ENCODE data around the gene CHRNB1.
A peak's percentile ranks its signal among the peaks of the same experiment; 100 is the strongest.

Gene CHRNB1, protein sequence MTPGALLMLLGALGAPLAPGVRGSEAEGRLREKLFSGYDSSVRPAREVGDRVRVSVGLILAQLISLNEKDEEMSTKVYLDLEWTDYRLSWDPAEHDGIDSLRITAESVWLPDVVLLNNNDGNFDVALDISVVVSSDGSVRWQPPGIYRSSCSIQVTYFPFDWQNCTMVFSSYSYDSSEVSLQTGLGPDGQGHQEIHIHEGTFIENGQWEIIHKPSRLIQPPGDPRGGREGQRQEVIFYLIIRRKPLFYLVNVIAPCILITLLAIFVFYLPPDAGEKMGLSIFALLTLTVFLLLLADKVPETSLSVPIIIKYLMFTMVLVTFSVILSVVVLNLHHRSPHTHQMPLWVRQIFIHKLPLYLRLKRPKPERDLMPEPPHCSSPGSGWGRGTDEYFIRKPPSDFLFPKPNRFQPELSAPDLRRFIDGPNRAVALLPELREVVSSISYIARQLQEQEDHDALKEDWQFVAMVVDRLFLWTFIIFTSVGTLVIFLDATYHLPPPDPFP

DNA sequence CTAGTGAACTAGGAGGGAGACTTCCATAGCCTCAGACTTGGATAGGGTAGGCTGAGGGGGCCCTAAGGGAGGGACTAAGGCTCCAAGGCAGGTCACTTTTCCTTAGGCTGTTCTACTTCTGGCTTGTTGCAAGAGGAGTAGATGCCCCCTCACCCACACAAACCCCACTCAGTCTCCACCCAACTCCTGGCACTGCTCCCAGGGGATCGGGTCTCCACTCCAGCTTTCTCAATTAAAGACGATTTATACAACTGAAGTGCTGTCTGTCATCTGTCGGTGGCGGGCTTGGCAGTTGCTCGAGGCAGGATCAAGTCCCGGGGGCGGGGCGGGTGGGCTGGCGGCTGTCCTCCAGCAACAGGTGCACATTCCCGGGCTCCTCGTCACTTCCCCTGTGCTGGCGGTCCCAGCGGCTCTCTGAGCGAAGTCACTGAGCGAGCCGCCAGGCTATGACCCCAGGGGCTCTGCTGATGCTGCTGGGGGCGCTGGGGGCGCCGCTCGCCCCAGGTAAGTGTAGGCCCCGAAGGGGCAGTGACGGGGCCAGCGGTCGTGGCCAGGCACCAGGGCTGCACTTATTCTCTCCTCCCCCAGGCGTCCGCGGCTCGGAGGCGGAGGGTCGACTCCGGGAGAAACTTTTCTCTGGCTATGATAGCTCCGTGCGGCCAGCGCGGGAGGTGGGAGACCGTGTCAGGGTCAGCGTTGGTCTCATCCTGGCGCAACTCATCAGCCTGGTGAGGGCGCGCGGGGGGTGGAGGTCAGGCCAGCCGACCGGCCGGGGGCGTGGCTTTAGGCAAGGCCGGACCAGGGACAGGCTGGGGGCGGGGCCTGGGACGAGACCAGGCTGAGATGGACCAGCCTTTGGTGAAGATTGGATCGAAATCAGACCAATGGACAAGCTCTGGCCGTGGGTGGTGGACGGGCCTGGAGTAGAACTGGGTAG is at the start of gene CHRNB1:
CHRNB1 (plus strand) TSS at position 380 of the 937 bp plus-strand sequence; CDS start at position 447, 67 bp downstream.
- FAIRE-seq, result no peak

DNA sequence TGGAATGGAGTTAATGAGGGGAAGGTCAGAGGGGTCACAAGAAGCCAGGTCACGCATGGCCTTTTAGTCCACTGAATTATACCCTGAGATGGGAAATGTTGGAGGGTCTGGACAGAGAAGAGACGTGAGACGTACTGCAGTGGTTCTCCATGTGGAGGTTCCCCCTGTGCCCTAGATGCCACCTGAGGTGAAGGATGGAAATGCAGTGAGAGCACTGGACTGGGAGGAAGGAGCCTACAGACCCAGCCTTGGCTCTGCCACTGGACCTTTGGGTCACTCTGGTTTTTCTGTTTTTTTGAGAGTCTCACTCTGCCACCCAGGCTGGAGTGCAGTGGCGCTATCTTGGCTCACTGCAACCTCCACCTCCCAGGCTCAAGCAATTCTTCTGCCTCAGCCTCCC is 48.7 kb upstream of the CHRNB1 start:
- FAIRE-seq, result no peak

DNA sequence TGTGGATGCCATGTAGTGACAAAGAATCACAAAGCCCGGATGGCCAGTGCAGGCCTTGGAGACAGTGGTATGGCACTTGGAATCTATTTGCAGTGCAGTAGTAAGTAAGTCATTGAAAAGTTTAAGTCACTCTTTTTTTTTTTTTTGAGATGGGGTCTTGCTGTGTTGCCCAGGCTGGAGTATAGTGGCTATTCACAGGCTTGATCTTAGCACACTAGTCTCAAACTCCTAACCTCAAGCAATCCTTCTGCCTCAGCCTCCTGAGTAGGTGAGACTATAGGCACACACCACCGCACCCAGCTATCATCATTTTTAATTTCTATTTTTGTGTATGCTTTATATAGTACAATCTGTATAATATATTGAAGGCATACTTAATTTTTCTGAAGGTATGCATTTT is 46.2 kb upstream of the CHRNB1 start:
- FAIRE-seq, result no peak

DNA sequence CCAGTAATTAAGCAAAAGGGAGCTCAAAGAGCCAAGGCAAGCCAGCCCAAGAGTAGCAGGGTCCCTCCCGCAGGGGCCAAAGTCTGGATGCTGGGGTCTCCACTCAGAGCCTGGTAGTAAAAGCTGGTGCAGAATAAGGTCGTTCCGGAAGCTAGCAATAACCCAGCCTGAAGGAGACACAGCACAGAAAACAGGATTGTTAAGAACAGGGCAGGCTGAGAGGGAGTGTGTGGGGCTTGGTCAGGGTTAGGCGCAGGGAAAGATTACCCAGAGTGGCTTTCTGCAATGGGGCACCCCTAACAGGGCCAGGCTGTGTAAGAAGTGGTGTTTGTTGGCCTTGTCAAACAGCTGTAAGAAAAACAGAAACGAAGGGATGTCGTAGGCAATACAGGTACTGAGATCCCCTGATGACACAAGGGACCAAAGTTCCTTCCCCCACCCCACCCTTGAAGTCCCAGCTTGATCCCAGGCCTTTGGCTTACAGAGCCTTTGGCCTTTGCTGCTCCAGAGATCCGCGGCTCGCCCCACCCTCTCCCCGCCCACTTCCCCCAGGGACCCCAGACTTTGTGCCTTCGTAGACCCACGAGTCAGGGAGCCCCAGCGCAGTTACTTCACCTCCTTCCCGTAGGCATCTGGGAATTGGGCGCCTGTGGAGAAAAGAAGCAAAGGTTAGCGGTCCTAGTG is 41.7 kb upstream of the CHRNB1 start:
- FAIRE-seq, result no peak

DNA sequence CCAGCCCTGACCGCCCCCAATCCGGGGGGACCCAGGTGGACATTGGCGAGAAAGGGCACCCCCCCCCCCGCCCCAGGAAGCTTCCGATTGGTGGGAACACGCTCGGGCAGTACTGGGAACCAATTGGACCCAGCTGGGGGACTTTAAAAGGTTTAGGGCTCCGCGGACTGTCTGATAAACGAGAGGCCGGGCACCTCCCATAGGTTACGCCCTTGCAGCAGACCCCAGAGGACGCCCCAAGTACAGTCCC is 41.2 kb upstream of the CHRNB1 start:
- no peak for FAIRE-seq

DNA sequence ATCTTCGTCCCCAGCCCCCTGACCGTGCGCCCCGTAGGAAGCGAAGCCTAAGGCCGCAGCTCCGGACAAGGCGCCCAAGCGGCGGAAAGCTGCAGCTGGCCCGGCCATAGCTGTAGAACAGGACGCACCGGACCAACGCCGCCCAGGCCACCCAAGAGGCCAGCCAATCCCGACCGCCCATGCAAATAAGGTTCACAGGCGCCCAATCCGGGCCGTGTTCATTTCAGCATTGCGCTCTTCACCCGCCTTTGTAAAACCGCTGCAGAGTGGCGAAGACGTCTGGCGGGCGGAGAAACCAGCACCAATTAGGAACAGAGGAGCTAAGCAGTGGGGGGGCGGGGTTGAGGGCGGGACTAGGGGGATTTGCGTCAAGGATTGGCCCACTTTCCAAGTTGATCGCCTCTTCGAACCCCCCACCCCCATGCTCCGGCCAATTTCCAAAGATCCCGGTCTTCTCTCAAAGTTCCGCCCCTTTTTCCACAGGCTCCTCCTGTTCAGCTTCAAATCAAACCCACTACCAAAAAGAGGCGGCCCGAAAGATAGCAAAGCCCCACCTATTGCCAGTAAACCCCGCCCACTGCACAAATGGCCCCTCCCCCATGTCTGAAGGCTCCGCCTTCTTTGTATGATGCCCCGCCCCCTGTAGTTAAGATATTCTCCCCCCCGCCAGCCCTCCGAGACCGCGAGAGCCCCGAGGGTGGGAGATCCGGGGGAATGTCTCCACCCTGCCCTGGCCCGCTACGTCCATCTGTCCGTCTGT is 40.7 kb upstream of the CHRNB1 start, which contains the start of gene TMEM256:
TMEM256 (minus strand) TSS at position 121 of the 760 bp plus-strand sequence; CDS start at position 108, 13 bp downstream.
- peak; percentile 95 for FAIRE-seq

DNA sequence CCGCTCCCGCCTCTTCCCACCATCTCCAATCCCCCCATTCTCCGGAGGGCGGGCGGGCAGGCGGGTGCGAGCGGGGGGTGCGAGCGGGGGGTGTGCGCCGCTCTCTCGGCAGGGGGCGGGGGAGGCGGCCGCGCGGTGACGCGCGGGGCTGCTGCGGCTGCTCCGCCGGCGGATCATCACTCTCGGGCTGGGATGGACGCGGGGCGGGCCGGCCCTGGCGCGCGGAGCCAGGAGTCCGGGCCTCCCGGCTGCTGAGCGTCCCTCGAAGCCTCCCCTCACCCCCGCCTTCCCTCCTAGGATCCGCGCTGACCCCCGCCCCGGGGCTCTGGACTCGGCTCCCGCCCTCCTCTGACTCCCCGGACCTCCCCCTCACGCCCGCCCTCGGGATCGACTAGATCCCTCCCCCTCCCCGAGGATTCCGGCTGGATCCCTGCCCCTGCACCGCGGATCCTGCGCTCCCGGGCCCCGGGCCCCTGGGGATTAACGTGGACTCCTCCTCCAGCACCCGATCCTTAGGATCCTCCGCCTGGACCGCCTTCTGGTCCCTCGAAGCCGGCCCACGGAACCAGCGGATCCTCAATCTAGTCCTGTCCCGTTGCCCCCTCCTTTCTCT is 40.0 kb upstream of the CHRNB1 start:
- FAIRE-seq, result no peak

DNA sequence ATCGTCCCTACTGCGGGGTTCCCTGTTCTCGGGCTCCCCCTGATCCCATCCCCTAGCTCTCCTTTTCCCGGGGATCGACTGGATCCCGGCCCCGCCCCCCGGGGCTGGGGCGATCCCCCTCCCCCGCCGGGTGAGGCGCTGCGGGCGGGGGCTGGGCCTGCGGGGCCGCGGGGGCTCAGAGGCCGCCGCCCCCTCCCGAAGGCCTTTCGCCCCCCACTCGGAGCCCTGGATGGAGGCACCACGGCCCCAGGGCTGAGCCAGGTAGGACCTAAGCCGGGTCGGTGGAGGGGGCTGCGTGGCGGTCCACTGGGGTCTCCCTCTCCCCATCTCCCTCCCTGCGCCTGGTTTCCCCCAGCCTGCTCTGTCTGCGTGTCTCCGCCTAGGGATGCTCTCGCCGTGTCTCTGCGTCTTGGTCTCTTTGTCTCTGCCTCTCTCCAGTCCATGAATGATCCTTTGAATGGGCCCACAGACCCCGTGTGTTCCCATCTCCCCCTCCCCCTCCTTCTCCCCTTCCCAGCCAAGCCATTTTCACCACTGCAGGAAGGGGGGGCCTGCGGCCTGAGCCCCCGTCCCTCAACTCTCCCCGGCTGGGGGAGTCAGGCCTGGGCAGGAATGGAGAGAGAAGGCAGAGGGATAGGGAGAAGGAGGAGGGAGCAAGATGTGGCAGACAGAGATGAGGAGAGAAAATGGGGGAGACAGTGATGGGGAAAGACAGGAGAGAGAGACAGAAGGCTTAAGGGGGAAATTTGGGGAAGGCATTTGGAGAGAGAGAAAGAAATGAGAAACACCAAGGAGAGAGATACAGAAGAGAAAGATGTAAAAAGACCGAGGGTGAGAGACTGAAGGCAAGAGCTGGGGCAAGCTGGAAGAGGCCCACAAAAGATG is 39.3 kb upstream of the CHRNB1 start:
- FAIRE-seq, result no peak

DNA sequence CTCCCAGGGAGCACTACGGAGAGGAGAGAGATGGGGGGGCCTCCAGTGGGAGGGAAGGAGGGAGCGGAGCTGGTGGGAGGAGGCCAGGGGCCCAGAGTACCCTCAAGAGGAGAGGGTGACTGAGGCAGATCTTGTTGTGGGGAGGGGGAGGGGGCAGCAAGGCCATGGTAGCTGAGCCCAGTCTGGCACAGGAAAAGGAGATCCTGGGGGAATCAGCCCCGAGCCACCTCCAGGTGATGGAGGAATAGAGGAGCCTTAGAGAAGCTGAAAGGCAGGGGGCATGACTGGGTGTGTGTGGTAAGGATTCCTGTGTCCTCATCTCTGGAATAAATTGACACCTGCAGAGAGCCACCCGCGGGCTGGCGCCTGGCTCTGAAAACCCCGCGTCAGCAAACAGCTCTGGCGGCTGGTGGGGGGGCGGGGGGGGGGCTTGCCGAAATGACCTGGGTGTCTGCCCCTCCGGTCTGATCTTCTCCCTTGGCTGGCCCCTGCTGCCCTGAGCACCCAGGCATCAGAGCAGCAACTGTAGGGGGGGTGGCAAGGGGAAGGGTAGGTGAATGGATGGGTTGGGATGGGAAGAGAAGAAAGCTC is 38.5 kb upstream of the CHRNB1 start:
- no peak for FAIRE-seq

DNA sequence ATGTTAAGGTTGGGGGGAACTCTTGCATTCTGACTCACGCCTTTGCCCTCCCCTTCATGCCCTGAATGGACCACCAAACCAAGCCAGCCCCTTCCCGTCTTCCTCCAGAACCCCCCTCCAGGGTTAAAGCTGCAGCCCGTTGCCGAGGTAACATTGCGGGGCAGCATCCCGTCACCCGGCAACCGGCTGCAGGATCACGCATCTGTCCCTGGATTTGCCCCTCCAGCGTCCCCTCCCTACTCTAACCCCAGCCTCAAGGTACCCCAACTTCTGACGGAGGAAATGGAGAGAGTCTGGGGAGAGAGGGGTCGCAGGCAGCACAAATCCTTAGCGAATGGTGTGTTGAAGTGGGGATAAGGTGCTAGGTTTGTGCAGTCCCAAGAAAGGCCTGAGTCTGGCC is 37.8 kb upstream of the CHRNB1 start:
- FAIRE-seq, result no peak

DNA sequence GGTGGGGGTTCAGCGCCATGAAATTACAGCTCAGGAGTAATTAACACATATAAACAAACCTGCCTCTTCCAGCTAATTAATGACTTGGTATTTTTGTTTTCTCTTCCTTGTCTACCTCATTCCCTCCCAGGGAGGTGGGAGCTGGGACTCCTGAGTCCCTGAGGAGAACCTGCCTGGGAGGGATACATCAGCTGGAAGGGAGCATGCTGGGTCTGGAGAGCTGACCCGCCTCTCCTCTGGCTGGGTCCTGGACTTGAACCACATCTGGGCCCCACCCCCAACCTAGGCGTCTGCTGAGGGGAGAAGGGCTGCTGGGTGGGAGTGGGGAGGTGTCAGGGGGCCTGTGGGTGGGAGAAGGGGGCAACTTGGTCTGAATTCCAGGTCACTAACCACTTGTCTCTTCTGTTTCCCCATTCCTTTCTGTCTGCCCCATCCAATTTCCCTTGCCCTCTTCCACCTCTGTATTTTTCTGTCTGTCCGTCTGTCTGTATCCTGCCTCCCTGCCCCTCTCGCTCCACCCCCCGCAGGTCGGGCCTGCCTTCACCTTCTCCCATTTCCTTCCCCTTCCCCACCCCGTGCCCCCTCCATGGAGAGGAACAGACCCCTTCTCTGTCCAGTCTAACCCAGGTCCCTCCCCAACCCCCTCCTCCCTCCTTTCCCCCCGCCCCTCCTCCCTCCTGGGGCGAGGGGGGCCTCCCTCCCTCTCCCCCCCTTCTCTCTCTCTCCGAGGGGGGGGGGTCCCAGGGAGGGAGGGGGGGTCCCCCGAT is 37.2 kb upstream of the CHRNB1 start, which contains the start of gene NLGN2:
NLGN2 (plus strand) TSS at position 361 of the 767 bp plus-strand sequence. CDS start 411 bp downstream, outside the sequence.
- FAIRE-seq, result no peak

DNA sequence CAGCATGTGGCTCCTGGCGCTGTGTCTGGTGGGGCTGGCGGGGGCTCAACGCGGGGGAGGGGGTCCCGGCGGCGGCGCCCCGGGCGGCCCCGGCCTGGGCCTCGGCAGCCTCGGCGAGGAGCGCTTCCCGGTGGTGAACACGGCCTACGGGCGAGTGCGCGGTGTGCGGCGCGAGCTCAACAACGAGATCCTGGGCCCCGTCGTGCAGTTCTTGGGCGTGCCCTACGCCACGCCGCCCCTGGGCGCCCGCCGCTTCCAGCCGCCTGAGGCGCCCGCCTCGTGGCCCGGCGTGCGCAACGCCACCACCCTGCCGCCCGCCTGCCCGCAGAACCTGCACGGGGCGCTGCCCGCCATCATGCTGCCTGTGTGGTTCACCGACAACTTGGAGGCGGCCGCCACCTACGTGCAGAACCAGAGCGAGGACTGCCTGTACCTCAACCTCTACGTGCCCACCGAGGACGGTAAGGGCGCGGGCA is 36.6 kb upstream of the CHRNB1 start:
- no peak for FAIRE-seq

DNA sequence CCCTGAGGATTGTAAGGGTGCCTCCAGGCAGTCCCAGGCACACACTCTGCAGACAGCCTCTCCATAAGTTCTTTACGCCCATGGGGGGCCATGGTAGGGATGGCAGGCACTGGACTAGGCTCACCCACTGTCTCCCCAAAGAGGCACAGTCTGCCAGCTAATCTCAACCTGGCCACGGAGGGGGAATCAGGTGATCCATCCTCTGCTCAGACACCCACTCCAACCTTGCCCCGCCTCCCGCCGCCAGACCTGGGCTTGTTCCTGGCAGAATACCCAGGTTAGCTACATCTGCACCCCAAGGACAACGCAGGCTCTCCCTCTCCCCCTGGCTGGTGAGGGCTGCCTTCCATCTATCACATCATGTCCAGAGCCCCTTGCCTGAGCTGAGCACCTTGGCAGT is 36.0 kb upstream of the CHRNB1 start:
- FAIRE-seq, result no peak

DNA sequence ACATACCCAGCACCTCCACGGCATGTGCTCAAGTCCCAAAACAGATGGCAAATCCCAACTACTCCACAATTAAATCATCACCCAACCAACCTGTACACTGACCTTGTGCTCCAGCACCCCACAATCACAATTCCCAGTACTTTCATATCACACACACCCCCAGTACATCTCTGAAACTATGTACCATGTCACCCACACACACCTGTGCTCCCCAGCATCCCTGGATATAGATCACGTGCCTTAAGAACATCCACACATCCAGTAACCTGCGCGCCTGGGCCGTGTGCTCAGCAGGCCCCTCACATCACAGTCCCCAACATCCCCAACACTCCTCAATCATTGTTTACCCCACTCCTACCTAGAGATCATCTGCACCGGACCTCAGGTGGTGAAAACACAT is 35.1 kb upstream of the CHRNB1 start:
- no peak for FAIRE-seq

DNA sequence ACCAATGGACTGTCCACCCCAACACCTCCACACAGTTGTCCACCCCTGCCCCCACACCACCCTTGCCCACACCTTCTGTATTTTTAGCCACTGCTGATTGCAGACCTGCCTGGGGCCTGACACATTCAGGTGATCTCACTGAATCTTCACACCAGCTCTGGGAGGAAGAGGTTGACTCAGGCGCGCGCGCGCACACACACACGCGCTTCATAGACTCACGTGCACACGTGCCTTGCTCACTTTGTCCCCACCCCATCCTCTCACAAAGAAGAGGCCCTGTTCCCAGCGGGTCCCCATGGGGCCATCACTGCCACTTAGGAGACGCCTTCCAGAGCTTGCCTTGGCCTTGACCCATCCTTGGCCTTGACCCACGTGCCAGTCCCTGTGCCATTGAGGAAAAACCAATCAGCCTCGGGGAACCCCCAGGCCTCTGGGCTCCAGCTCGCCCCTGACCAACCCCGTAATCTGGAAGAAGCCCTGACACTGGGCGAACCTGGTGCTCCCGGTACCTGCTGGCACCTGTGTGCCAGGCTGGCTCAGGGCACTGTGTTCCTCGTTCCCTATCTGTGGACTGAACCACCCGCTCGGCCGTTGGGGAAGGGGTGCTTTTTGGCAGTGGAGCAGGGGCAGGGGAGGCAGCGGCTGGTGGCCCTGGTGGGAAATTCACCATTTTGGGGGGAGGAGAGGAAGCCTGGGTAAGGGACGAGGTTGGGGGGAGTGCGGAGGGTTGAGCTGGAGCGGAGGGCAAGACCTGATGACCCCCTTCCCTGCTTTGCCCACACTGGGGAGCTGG is 34.0 kb upstream of the CHRNB1 start:
- FAIRE-seq, result no peak

DNA sequence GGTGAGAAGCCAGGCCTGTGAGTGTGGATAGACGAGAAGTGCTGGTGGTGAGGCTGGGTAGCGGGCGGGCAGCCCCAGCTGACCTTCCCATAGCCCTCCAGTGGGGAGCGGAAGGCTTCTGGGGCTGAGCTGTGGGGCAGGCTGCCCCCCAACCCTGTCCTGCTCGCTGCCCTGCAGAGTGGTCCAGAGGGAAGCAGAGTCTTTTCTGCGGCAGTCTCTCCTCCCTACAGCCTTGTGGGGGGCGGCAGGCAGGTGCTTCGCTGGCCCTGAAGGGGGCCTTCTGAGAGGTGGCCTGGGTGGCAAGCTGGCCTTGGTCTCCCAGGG is 33.5 kb upstream of the CHRNB1 start:
- FAIRE-seq, result no peak

DNA sequence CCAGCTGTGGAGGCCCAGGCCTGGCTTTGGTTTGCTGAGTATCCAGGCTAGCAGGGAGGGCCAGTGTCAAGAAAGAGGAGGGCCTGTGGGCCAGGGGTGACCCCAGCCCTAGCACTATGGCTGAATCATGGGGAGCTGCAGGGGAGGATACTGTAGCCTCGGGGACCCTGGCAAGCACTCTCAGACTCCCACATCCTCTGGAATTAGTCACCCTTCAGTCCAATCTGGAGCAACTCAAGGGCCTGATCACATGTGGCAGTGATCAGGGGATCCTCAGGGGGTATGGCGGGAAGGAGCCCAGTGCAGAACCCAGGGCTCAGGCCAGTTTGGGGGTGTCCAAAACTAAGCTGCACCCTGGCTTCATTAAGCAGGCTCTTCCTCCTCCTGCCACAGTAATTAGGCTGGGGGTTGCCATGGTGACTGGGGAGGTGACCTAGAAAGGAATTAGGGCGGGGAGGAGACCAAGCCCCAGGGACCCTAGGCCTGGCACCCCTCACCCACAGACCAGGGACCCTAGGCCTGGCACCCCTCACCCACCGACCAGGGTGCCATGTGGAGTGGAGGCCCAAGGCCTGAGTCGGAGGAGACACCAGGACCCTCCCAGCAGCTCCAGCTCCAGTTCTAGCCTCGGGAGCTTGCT is 31.4 kb upstream of the CHRNB1 start:
- FAIRE-seq, result no peak

DNA sequence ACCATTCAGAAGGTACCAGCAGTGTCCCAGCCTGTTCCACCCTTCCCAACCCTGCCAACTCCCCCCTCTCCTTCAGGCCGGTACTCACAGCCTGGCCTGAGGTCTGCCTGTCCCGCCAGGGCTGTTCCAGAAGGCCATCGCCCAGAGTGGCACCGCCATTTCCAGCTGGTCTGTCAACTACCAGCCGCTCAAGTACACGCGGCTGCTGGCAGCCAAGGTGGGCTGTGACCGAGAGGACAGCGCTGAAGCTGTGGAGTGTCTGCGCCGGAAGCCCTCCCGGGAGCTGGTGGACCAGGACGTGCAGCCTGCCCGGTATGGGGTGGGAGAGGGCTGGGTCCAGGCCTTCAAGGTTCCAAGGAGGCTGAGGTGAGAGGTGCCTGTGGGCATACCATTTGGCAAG is 30.0 kb upstream of the CHRNB1 start:
- no peak for FAIRE-seq

All from TTC549 (cell line).